ENCODE measurements around the gene PPP5C.

The PPP5C gene

DNA sequence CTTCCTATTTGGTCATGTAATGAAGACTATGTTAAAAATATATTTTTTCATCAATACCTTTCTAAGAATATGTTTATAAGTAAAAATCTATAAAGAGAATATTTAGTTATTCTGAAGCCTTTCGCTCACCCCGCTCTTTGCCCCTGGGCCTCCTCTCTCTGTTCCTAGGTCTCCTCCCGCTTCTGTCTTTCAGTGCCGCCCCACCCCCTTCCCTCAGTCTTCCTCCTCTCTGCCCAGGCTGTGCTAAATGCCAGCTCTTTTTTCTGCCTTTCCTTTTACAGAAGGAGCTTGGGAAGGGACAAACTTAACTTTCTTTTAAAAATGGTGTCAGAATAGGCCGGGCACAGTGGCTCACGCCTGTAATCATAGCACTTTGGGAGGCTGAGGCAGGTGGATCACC is 27.3 kb upstream of the PPP5C start:
- TF ChIP-seq CREB1 (IDR thresholded peaks at IDR 0.05; ENCODE audit: low read depth) (no peak), TEAD4 (IDR thresholded peaks at IDR 0.05) (no peak), TAF1 (IDR thresholded peaks at IDR 0.05; ENCODE audit: low read depth) (no peak)

DNA sequence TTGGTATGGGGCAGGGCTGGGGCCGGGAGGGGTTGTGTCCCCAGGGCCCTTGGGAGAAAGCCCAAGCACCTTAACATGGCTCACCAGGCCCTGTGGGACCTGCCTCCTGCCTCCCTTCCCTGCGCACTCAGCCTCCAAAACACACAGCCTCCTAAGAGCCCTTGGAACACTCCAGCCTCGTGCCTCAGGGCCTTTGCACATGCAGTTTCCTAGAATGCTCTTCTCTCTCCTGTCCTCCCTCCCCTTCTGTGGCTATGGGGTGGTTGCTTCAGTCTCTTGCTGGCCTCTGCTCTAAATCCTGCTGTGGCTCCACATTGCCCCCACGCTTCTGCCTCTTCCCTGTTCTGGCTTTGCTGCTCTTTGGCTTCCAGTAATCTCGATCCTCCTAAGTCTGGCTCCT is 26.3 kb upstream of the PPP5C start:
- TF ChIP-seq NFIC (IDR thresholded peaks at IDR 0.05) (no peak), EGR1 (IDR thresholded peaks at IDR 0.05) (no peak), YY1 (IDR thresholded peaks at IDR 0.05; ENCODE audit: low read depth) (no peak), TCF12 (IDR thresholded peaks at IDR 0.05; ENCODE audit: low read depth) (no peak), USF1 (IDR thresholded peaks at IDR 0.05) (no peak), EP300 (IDR thresholded peaks at IDR 0.05; ENCODE audit: borderline replicate concordance) (no peak), TEAD4 (IDR thresholded peaks at IDR 0.05) (no peak), TAF1 (IDR thresholded peaks at IDR 0.05; ENCODE audit: low read depth) (no peak), CREB1 (IDR thresholded peaks at IDR 0.05; ENCODE audit: low read depth) (no peak), CEBPB (IDR thresholded peaks at IDR 0.05) (no peak), RAD21 (IDR thresholded peaks at IDR 0.05; ENCODE audit: low read depth) (no peak)

- TF ChIP-seq NFIC (IDR thresholded peaks at IDR 0.05), result no peak
- TF ChIP-seq REST (IDR thresholded peaks at IDR 0.05; ENCODE audit: low read depth), result no peak
- no peak for TF ChIP-seq TCF12 (IDR thresholded peaks at IDR 0.05; ENCODE audit: low read depth)
- TF ChIP-seq TAF1 (IDR thresholded peaks at IDR 0.05; ENCODE audit: low read depth), result no peak
- no peak for TF ChIP-seq USF1 (IDR thresholded peaks at IDR 0.05)
- no peak for TF ChIP-seq ZBTB7A (IDR thresholded peaks at IDR 0.05; ENCODE audit: low read depth)
- TF ChIP-seq FOXM1 (IDR thresholded peaks at IDR 0.05; ENCODE audit: borderline replicate concordance, low read depth), result no peak
- TF ChIP-seq CREB1 (IDR thresholded peaks at IDR 0.05; ENCODE audit: low read depth), result no peak
- no peak for TF ChIP-seq TEAD4 (IDR thresholded peaks at IDR 0.05)
- no peak for TF ChIP-seq MAX (IDR thresholded peaks at IDR 0.05)
- TF ChIP-seq YY1 (IDR thresholded peaks at IDR 0.05; ENCODE audit: low read depth), result no peak
- TF ChIP-seq EGR1 (IDR thresholded peaks at IDR 0.05), result no peak
- TF ChIP-seq CEBPB (IDR thresholded peaks at IDR 0.05), result no peak
- TF ChIP-seq EP300 (IDR thresholded peaks at IDR 0.05; ENCODE audit: borderline replicate concordance), result no peak
- TF ChIP-seq RAD21 (IDR thresholded peaks at IDR 0.05; ENCODE audit: low read depth), result no peak
Measured at GRCh38 chr19:46321653-46322052, 25.2 kb upstream of the PPP5C start.

DNA sequence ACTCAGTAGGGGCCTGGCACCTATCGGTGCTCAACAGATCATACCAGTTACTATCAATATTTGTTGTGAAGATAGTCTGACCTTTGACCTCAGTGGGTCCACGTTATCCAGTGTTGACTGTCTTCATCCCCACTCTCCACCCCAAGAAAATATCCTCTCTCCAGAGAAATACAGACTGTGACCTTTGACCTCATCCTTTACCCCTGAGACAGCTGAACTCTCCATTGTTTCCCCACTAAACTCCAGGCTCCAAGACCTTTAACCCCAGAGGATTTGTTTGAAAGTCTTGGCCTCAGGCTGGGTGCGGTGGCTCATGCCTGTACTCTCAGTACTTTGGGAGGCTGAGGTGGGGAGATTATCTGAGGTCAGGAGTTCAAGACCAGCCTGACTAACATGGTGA is 22.6 kb upstream of the PPP5C start:
- TF ChIP-seq FOXM1 (IDR thresholded peaks at IDR 0.05; ENCODE audit: borderline replicate concordance, low read depth) (no peak), REST (IDR thresholded peaks at IDR 0.05; ENCODE audit: low read depth) (no peak), ZBTB7A (IDR thresholded peaks at IDR 0.05; ENCODE audit: low read depth) (no peak), NFIC (IDR thresholded peaks at IDR 0.05) (no peak), TEAD4 (IDR thresholded peaks at IDR 0.05) (no peak)

DNA sequence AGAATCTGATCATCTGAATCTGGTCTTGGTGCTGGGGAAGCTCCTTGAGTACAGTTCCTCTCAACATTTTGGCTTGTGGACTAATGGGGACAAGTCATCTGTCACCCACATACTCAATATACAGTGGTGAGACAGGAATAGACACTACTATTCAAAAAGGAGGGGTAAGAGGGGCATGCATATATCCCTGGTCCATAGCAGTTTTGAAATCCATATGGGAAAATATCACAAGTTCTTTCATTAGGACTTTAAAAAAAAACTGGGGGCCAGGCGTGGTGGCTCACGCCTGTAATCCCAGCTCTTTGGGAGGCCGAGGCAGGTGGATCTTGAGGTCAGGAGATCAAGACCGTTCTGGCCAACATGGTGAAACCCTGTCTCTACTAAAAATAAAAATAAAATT is 20.3 kb upstream of the PPP5C start:
- TF ChIP-seq NFIC (IDR thresholded peaks at IDR 0.05) (no peak), CEBPB (IDR thresholded peaks at IDR 0.05) (no peak), TAF1 (IDR thresholded peaks at IDR 0.05; ENCODE audit: low read depth) (no peak), TEAD4 (IDR thresholded peaks at IDR 0.05) (no peak), ZBTB7A (IDR thresholded peaks at IDR 0.05; ENCODE audit: low read depth) (no peak), MAX (IDR thresholded peaks at IDR 0.05) (no peak), EP300 (IDR thresholded peaks at IDR 0.05; ENCODE audit: borderline replicate concordance) (no peak), EGR1 (IDR thresholded peaks at IDR 0.05) (no peak), YY1 (IDR thresholded peaks at IDR 0.05; ENCODE audit: low read depth) (no peak)

DNA sequence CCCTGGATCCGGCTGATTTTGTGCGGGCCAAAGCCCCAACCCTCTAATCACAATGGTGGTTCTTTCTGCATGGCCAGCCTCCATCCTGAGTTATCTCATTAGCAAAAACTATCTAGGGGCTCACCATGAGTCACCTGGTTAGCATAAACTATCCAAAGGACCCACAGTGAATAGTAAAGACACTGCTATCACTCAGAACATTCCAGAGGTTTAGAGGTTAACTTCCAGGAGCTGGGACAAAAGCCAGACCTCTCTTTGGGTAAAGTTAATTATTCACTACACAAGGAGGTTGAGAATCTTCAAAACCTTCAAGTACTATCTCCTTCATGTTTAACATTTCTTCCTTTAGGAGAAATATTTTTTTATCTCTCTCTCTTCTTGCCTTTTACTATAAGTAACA is 18.8 kb upstream of the PPP5C start:
- TF ChIP-seq MAX (IDR thresholded peaks at IDR 0.05) (no peak), YY1 (IDR thresholded peaks at IDR 0.05; ENCODE audit: low read depth) (no peak), NFIC (IDR thresholded peaks at IDR 0.05) (no peak), TCF12 (IDR thresholded peaks at IDR 0.05; ENCODE audit: low read depth) (no peak), CEBPB (IDR thresholded peaks at IDR 0.05) (no peak)
